HG02870 (cell line): ENCODE measurements around the gene VPS8.

ENCODE experiments used
- ATAC-seq: cut with Tn5 transposase; IDR thresholded peaks from one replicate; pipeline ENCODE4 v1.9.1; 2021; ENCODE audit warnings: mild to moderate bottlenecking, moderate library complexity; ENCODE audit not compliant: unreplicated experiment

The VPS8 gene

DNA sequence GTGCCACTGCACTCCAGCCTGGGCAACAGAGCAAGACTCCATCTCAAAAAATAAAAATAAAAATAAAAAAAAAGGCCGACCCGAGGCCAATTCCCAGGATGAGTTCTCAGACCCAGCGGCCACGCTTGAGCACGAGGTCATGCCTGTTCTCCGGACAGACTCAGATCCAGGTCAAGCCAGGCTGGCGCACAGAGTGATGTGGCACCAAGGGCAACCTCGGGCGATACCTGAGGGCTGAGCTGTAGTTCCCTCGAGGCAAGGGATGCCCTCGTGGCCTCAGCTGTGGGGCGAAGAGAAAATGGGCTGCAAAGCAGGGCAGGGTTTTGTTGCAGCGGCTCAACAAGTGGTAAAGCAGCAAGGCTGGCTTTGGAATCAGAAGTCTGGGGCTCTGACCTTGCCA, 263.6 kb downstream of the VPS8 start:
- ATAC-seq: no peak

GRCh38 chr3:185076219-185076618, 264.3 kb downstream of the VPS8 start:
- ATAC-seq: no peak

DNA sequence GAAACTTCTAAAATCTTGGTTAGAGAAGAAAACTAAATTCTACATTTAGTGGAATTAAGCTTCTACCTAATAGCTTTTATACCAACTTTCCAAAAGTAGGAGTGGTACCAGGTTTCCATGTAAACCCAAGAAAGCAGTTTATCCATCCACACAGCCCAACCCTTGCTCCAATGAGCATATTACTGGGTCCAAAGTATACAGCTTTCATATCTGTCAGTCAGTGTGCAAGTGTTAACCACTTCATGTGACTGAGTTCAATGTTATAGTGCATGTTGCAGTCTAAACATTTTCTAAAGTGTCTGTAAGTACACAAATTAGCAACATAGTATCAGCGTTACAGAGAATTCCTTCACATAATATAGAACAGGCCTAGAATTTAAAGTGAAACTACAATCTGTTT, 267.7 kb downstream of the VPS8 start:
- ATAC-seq: no peak

DNA sequence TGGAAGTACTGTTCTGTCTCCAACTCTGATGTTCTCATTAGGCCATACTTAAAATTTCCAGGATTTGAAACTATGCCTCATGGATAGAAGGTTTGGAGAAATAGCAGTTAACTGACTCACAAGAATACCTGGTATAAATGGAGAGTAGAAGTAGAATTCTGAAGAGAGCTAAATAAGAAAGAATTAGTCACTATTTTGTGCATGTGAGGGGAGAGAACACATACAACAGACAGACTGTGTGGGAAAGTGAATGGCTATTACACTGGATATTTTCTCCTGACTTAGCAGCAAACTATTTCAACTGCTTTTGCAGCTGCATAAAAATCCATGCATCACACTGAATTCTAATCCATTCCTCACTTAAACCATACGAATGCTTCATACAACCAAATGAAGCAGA, 269.6 kb downstream of the VPS8 start:
- ATAC-seq: no peak

- no peak for ATAC-seq
Measured at GRCh38 chr3:185082149-185082548, 270.2 kb downstream of the VPS8 start.

DNA sequence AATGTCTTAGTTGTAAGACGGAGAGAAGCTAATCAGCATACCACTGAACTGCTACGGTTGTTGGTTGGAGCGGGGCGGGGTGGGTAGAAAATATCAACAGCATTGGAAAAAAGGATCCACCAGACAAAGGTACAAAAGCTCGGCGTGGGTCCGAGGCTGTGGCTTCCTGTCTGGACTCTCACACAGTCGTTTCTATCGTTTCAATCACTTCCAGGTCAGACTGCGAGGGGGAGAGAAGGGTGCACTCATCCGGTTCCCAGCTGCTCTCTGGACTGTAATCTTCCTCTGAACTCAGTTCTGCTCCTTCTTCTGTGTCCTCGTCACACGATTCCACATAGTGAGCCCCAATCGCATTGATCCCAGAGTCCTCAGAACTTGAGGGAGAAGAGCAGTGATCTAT, 270.9 kb downstream of the VPS8 start:
- ATAC-seq: no peak

DNA sequence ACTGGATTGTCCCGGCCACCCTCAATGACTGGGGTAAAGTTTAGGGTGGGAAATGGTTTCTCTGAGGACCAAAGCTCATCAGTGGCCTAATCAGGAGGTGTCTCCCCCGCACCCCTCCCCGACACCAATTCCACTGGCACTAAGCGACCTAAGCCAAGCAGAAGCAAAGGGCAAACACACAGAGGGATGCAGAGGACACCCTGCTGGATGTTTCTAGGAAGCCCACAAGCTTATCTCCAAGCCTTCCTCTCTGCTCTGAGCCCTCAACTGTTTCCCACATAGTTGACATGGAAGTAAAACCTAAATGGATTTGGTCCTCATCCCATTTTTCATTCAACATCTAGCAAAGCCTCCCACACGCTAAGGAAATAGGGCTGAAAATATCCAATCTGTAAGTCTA, 272.4 kb downstream of the VPS8 start:
- no peak for ATAC-seq

DNA sequence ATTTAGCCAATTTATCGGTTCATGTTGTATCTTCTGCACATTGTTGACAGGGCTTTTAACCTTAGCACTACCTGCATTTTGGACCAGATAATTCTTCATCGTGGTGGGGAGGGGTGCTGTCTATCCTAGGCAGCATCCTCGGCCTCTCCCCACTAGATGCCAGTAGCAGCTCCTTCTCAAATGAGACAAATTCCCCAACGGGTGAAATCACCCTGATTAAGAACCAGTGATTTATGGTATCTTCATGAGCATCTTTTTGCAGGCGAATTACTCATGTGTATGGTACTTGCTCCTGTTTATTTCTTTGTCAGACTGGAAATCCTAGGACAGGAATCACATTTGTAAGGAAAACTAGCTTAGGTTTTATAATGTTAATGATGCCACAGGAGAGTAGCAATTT, 272.9 kb downstream of the VPS8 start:
- ATAC-seq: no peak

DNA sequence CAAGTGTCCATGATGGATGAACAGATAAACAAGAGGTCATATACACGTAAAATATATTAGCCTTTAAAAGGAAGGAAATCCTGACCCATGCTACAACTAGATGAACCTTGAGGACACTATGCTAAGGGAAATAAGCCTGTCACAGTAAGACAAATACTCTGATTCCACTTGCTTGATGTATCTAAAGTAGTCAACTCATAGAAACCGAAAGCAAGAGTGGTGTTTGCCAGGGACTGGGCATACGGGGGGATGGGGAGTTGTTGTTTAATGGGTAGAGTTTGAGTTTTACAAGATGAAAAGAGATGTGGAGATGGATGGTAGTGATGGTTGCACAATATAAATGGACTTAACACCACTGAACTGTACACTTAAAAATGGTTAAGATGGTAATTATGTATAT, 275.5 kb downstream of the VPS8 start:
- no peak for ATAC-seq

DNA sequence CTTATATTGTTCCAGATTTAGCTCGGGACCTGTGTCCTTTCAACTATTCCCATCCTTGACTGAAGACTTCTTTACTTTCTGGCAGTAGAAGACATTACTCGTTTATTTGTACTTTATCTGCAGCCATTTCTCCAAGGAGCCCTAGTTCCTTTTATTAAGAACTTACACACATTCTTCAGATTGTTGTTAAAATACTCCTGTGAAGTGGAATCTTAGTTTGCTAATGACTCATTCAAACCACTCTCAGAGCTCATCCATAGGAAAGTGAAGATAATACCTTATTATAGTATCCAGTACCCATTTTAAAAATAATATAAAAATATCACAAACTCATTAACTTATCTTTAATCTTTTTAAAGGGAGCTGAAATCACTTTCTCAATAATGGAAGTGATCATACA, 277.4 kb downstream of the VPS8 start:
- ATAC-seq: no peak

DNA sequence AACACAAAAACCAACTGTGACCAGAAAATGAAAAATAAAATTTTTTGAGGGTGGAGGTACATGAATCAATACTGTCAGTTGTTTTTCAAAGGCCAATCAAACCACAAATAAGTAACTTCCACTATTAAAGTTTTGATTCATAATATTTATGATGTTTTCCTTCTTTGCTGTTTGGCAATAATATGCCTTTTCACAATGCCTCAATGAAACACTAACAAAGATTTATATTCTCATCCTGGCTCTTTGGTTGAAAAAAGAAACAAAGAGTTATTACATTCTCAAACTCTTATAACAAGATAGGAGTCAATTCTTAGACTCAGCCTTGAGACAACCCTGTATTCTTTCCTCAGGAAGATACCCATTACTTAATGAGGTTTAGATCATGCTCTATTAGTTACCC, 277.8 kb downstream of the VPS8 start:
- no peak for ATAC-seq

DNA sequence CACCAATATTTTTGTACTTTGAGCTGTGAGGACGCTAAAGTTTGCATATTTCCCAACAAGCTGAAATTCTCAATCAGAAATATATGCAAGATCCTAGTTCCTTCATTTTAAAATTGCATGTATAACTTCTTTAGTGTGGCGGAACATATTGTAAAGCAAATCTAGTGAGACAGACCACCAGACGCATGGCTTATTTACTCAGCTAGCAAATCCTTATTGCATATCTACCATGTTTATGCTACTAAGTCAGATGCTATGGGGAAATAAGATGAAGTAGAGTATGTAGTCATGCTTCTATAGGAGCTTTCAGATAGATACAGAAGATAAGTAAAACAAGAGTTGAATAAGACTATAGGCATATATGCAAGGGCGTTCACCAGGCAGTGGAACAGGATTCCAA, 278.8 kb downstream of the VPS8 start:
- ATAC-seq: no peak

GRCh38 chr3:185093116-185093515, 281.1 kb downstream of the VPS8 start:
- no peak for ATAC-seq

GRCh38 chr3:185094697-185095096, 282.7 kb downstream of the VPS8 start:
- ATAC-seq: no peak
